Measurements from ENCODE around the gene CLGN. TPM values are rescaled to one million over a fixed set of nuclear protein-coding genes. Genes with fewer than 3 reads are reported as not detected.

Gene CLGN
- total RNA-seq, 1 experiment from 2014 or later = 9.6 TPM

GRCh38 chr4:140463182-140463581, 35.7 kb upstream of the CLGN start:
- H3K4me3 ChIP-seq (ENCODE audit: low read length) = no peak overlapping the region
- H3K9ac ChIP-seq (ENCODE audit: low read length) = no peak overlapping the region
- no peak overlapping the region for H3K27ac ChIP-seq (ENCODE audit: low read length)
- no peak overlapping the region for H3K4me2 ChIP-seq (ENCODE audit: low read length)
- POLR2A ChIA-PET (ENCODE audit: unreplicated experiment) = no interaction called here
- H3K79me2 ChIP-seq (ENCODE audit: low read length) = no peaks in the 10 kb centered on the region
- no peaks in the 10 kb centered on the region for H3K27me3 ChIP-seq (ENCODE audit: low read length)
- CTCF ChIA-PET = no interaction called here
- DNase-seq (no peak), ATAC-seq (no peak)
- H3K36me3 ChIP-seq (ENCODE audit: low read depth, low read length) = no peaks in the 10 kb centered on the region
- BruUV-seq (replicated peaks) = no TSS peak
- no peak for TF ChIP-seq EZH2 (IDR thresholded peaks at IDR 0.05; ENCODE audit: low read length, unreplicated experiment)
- TF ChIP-seq EZH2phosphoT487 (IDR thresholded peaks at IDR 0.05; ENCODE audit: borderline replicate concordance, low read length) = no peak
- H3K4me1 ChIP-seq (ENCODE audit: insufficient read depth, low read length) = no peaks in the 10 kb centered on the region
- H3F3A ChIP-seq (ENCODE audit: low read length, unreplicated experiment) = no peaks in the 10 kb centered on the region
- no peaks in the 10 kb centered on the region for H3K9me3 ChIP-seq (ENCODE audit: low read length)
- no peak overlapping the region for H2AFZ ChIP-seq (ENCODE audit: low read length)
- intact Hi-C loops (cut with micrococcal nuclease) = no loop called here
- no peaks in the 10 kb centered on the region for H3K9me2 ChIP-seq (replicated peaks; ENCODE audit: low read length)
- H4K20me1 ChIP-seq (ENCODE audit: low read length) = no peaks in the 10 kb centered on the region

GRCh38 chr4:140450352-140450751, 22.9 kb upstream of the CLGN start:
- Histone ChIP-seq H3K4me1 (ENCODE audit: insufficient read depth, low read length) (peaks cover 20% of the 10 kb centered on the region), H3K9me3 (ENCODE audit: low read length) (no peaks in the 10 kb centered on the region), H3K9ac (ENCODE audit: low read length) (no peak overlapping the region), H2AFZ (ENCODE audit: low read length) (no peak overlapping the region), H3K4me3 (ENCODE audit: low read length) (no peak overlapping the region), H3K4me2 (ENCODE audit: low read length) (no peak overlapping the region), H3K79me2 (ENCODE audit: low read length) (no peaks in the 10 kb centered on the region), H3K27ac (ENCODE audit: low read length) (no peak overlapping the region), H3K36me3 (ENCODE audit: low read depth, low read length) (no peaks in the 10 kb centered on the region), H3K9me2 (replicated peaks; ENCODE audit: low read length) (no peaks in the 10 kb centered on the region), H4K20me1 (ENCODE audit: low read length) (no peaks in the 10 kb centered on the region), H3F3A (ENCODE audit: low read length, unreplicated experiment) (no peaks in the 10 kb centered on the region), H3K27me3 (ENCODE audit: low read length) (no peaks in the 10 kb centered on the region)
- CTCF ChIA-PET = no interaction called here
- no peak for DNase-seq
- intact Hi-C loops (cut with micrococcal nuclease) = no loop called here
- no TSS peak for BruUV-seq (replicated peaks)
- TF ChIP-seq EZH2 (IDR thresholded peaks at IDR 0.05; ENCODE audit: low read length, unreplicated experiment) = no peak
- POLR2A ChIA-PET (ENCODE audit: unreplicated experiment) = no interaction called here
- ATAC-seq = peak; percentile 27

DNA sequence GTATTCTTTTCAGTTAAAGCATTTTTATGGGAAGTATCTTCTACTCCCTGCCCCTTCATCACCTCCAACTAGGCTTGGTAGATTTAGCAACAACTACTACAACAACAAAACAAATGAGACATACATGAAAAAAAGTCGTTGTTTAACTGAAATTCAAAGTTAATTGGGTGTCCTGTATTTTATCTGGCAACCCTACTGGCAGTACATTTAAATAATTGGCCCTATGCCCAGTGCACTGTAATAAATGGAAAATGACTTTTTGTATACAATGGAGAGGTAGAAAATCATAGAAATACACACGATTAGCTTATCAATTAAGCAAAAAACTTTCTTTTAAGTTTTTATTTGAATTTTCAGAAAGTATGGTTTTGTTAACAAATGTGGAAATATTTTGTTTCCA, 21.4 kb upstream of the CLGN start:
- Histone ChIP-seq H3K4me1 (ENCODE audit: insufficient read depth, low read length) (peaks cover 20% of the 10 kb centered on the region), H3K27ac (ENCODE audit: low read length) (peak overlapping the region; percentile 11), H3F3A (ENCODE audit: low read length, unreplicated experiment) (no peaks in the 10 kb centered on the region), H4K20me1 (ENCODE audit: low read length) (no peaks in the 10 kb centered on the region), H3K4me2 (ENCODE audit: low read length) (peak overlapping the region; percentile 72), H3K9me2 (replicated peaks; ENCODE audit: low read length) (no peaks in the 10 kb centered on the region), H3K4me3 (ENCODE audit: low read length) (0 out of 2 replicates have a peak overlapping the region, but pooled peaks have one; percentile 12), H3K79me2 (ENCODE audit: low read length) (no peaks in the 10 kb centered on the region), H3K27me3 (ENCODE audit: low read length) (no peaks in the 10 kb centered on the region), H3K9me3 (ENCODE audit: low read length) (no peaks in the 10 kb centered on the region), H2AFZ (ENCODE audit: low read length) (no peak overlapping the region), H3K9ac (ENCODE audit: low read length) (no peak overlapping the region), H3K36me3 (ENCODE audit: low read depth, low read length) (no peaks in the 10 kb centered on the region)
- DNase-seq (peak; percentile 51), ATAC-seq (peak; percentile 22; the same call in 1 of the 2 replicates)
- CTCF ChIA-PET = interaction anchor here (0.5 kb wide), 1 partner anchor 75 kb away, joined by 3 read pairs; the partner anchor contains the start of gene ELMOD2
- TF ChIP-seq CTCF (conservative IDR thresholded peaks at IDR 0.05; ENCODE audit: low read depth, low read length) (no peak), EZH2phosphoT487 (IDR thresholded peaks at IDR 0.05; ENCODE audit: borderline replicate concordance, low read length) (no peak), EZH2 (IDR thresholded peaks at IDR 0.05; ENCODE audit: low read length, unreplicated experiment) (no peak)
- BruUV-seq (replicated peaks) = no TSS peak
- intact Hi-C loops (cut with micrococcal nuclease) = loop anchor here (2.0 kb wide), 1 partner anchor 22 kb away; the partner anchor contains the start of gene CLGN
- POLR2A ChIA-PET (ENCODE audit: unreplicated experiment) = no interaction called here

Measured in PC-3 (cell line).